GM08714 (cell line): Measurements from ENCODE around the gene ZNF263.

Experiments used
- H3K4me3 ChIP-seq: fragments of 200-500 bp; sonication (Bioruptor generic); 2 replicates; pipeline ENCODE4 v1.5.1; 2014; ENCODE audit warnings: mild to moderate bottlenecking, low read length, inconsistent platforms
- ZNF274 ChIP-seq: IDR thresholded peaks from 2 replicates; pipeline ENCODE4 v1.6.1; 2012; ENCODE audit warnings: mild to moderate bottlenecking, low read depth, low read length

ZNF263 gene

DNA sequence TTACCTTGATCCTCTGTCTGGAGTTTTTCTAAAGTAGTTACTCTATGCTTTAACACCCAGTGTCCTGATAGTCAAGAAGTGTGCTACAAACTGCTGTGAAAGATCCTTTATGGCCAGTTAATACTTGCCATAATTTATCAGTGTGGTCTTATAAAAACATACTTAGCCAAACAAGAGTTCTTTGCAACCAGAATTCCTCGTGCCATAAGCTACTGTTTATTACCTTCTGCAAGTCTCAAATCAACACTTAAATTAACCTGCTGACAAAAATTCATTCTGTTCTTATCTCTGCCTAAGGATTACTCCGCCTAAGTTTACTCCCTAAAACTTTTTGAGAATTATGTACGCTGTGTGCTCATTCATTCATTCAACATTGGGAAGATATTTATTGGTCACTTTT is 44.8 kb downstream of the ZNF263 start:
- no peak overlapping the region for H3K4me3 ChIP-seq
- TF ChIP-seq ZNF274: no peak

DNA sequence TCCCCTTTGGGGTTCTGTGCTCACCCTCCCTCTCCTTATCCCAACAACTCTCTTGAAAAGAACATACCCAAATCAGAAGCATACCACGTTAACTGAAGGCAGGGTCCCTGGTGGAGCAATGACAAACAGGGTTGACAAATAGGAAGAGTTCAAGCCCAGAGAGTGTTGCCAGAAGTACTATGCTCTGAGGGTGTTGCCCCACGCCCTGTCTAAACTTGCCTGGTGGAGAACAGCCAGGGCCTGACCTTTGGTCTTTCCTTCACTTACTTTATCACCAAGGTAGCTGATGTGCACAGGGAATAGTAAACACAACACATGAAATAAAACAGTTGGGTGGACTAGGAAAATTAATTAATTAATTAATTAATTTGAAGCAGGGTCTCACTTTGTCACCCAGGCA is 45.4 kb downstream of the ZNF263 start:
- TF ChIP-seq ZNF274: no peak
- H3K4me3 ChIP-seq: no peak overlapping the region
